Keratinocyte (primary cell): ENCODE measurements around the gene APOA4. TPM values are rescaled to one million over a fixed set of nuclear protein-coding genes. Genes with fewer than 3 reads are reported as not detected.

Experiments used
- DNase-seq: peaks from one replicate; pipeline ENCODE4 v3.0.0-alpha.2; 2011; ENCODE audit warnings: low read depth, missing footprints, low spot score
- FAIRE-seq: peaks from 2 replicates; lab custom pipeline; 2011; peaks lifted over from hg19 to GRCh38; lab: Jason Lieb, UNC
- H2AFZ ChIP-seq: 2 replicates; pipeline ENCODE4 v1.6.0; 2012; ENCODE audit warnings: low read length, control low read depth, inconsistent platforms; ENCODE audit not compliant: control insufficient read depth
- H3K27ac ChIP-seq: 2 replicates; pipeline ENCODE4 v1.5.1; 2011; ENCODE audit warnings: low read length; ENCODE audit not compliant: control insufficient read depth, insufficient read depth
- H3K27me3 ChIP-seq: 3 replicates; pipeline ENCODE4 v1.6.0; 2011; ENCODE audit warnings: low read length; ENCODE audit not compliant: control insufficient read depth, insufficient read depth; ENCODE audit errors: extremely low read depth
- H3K36me3 ChIP-seq, 2 experiments: 2 replicates in 1 of 2; 3 replicates in 1 of 2; pipeline ENCODE4 v1.5.1; 2011; ENCODE audit warnings: low read length in 2 of 2, mild to moderate bottlenecking in 1 of 2; ENCODE audit not compliant: control insufficient read depth in 2 of 2, insufficient read depth in 2 of 2; ENCODE audit errors: extremely low read depth in 1 of 2
- H3K4me1 ChIP-seq: 3 replicates; pipeline ENCODE4 v1.5.1; 2011; ENCODE audit warnings: low read length; ENCODE audit not compliant: control insufficient read depth, insufficient read depth; ENCODE audit errors: extremely low read depth
- H3K4me2 ChIP-seq: 3 replicates; pipeline ENCODE4 v1.6.0; 2011; ENCODE audit warnings: low read depth, low read length; ENCODE audit not compliant: control insufficient read depth, insufficient read depth; ENCODE audit errors: extremely low read depth
- H3K4me3 ChIP-seq, 3 experiments: fragments of 200-600 bp in 1 of 3; sonication (generic) in 1 of 3; 2 replicates in 2 of 3; 3 replicates in 1 of 3; pipeline ENCODE4 v1.5.1; 2011 to 2016; ENCODE audit warnings: low read length in 3 of 3, mild to moderate bottlenecking in 3 of 3, control low read depth in 2 of 3, inconsistent platforms in 1 of 3, low read depth in 1 of 3, mixed read lengths in 1 of 3, mixed run types in 1 of 3, moderate library complexity in 1 of 3; ENCODE audit not compliant: control insufficient read depth in 2 of 3, insufficient read depth in 2 of 3; ENCODE audit errors: extremely low read depth in 1 of 3
- H3K79me2 ChIP-seq: 2 replicates; pipeline ENCODE4 v1.6.0; 2012; ENCODE audit warnings: low read length; ENCODE audit not compliant: control insufficient read depth, insufficient read depth
- H3K9ac ChIP-seq: 3 replicates; pipeline ENCODE4 v1.6.0; 2011; ENCODE audit warnings: low read length; ENCODE audit not compliant: control insufficient read depth, insufficient read depth; ENCODE audit errors: extremely low read depth
- H3K9me1 ChIP-seq: 3 replicates; pipeline ENCODE4 v1.6.0; 2011; ENCODE audit warnings: low read length; ENCODE audit not compliant: control insufficient read depth, insufficient read depth; ENCODE audit errors: extremely low read depth
- H3K9me3 ChIP-seq: 2 replicates; pipeline ENCODE4 v1.5.1; 2012; ENCODE audit warnings: low read depth, low read length; ENCODE audit not compliant: control insufficient read depth
- H4K20me1 ChIP-seq: 3 replicates; pipeline ENCODE4 v1.6.0; 2011; ENCODE audit warnings: low read length; ENCODE audit not compliant: control insufficient read depth, insufficient read depth; ENCODE audit errors: extremely low read depth
- CTCF ChIP-seq, 3 experiments: IDR thresholded peaks in 1 of 3; conservative IDR thresholded peaks in 1 of 3; optimal IDR thresholded peaks in 1 of 3; 2 replicates in 2 of 3; 3 replicates in 1 of 3; pipeline versions ENCODE3 to v1.5.1; 2011; ENCODE audit warnings: low read length in 3 of 3, mild to moderate bottlenecking in 3 of 3, moderate library complexity in 2 of 3, control low read depth in 1 of 3, inconsistent platforms in 1 of 3; ENCODE audit not compliant: insufficient read depth in 2 of 3; ENCODE audit errors: extremely low read depth in 1 of 3
- EZH2 ChIP-seq: IDR thresholded peaks from one replicate; pipeline ENCODE4 v1.6.1; 2012; ENCODE audit warnings: inconsistent platforms, mild to moderate bottlenecking, low read length, moderate library complexity
- dilution Hi-C: fragments of 300-500 bp; cut with MboI; formaldehyde crosslinking; loops from one replicate; pipeline ENCODE4 v1.7.0; 2020; ENCODE audit warnings: low sequenced_read_pairs; ENCODE audit not compliant: extremely low pct_ligation_motif_present
- polyA plus RNA-seq, 5 experiments: library from polyadenylated mRNA; depleted of rRNA in 3 of 5; stranded (reverse) in 3 of 5; stranded (forward) in 1 of 5; unstranded in 1 of 5; fragments of >200 nt; gene quantifications; 1 replicate in 1 of 5; 2 replicates in 3 of 5; 3 replicates in 1 of 5; pipeline versions ENCODE4 v1.2.1 to v1.2.3, GENCODE V29; 2011 to 2012; ENCODE audit warnings: missing spikeins in 2 of 5, low read depth in 1 of 5, low replicate concordance in 1 of 5

Gene APOA4
- polyA plus RNA-seq, 1 donor (not counting 4 experiments of a cell fraction or from before 2014, with no cell fraction given), result not detected

- Histone ChIP-seq H3K9me3 (no peaks in the 10 kb centered on the region), H3K4me2 (no peak overlapping the region), H3K36me3 (peaks cover 15 to 17% of the 10 kb centered on the region in 2 experiments), H3K9ac (no peak overlapping the region), H3K9me1 (no peaks in the 10 kb centered on the region), H3K79me2 (no peaks in the 10 kb centered on the region), H4K20me1 (no peaks in the 10 kb centered on the region), H3K4me1 (peaks cover 16% of the 10 kb centered on the region), H2AFZ (no peak overlapping the region), H3K27me3 (no peaks in the 10 kb centered on the region), H3K4me3 (no peak overlapping the region), H3K27ac (peak overlapping the region; percentile 22)
- dilution Hi-C loops, result no loop called here
- TF ChIP-seq CTCF (optimal IDR thresholded peaks at IDR 0.05 in 1 of 3, IDR thresholded peaks at IDR 0.05 in 1 of 3, conservative IDR thresholded peaks at IDR 0.05 in 1 of 3; ENCODE audit: extremely low read depth in 1 of 3, insufficient read depth in 2 of 3, low read length in 3 of 3) (no peak), EZH2 (no peak)
- FAIRE-seq (peak; percentile 43), DNase-seq (no peak)
Observed at GRCh38 chr11:116862185-116862584, 39.1 kb upstream of the APOA4 start.

GRCh38 chr11:116861539-116861938, 38.4 kb upstream of the APOA4 start:
- DNase-seq, result peak; percentile 65
- H3K79me2 ChIP-seq, result no peaks in the 10 kb centered on the region
- H3K4me3 ChIP-seq, result no peak overlapping the region
- no peak for TF ChIP-seq EZH2
- H3K27ac ChIP-seq, result peak overlapping the region; percentile 5
- H3K9me1 ChIP-seq, result no peaks in the 10 kb centered on the region
- dilution Hi-C loops, result no loop called here
- no peaks in the 10 kb centered on the region for H3K9me3 ChIP-seq
- FAIRE-seq, result peak; percentile 99
- no peaks in the 10 kb centered on the region for H3K27me3 ChIP-seq
- H4K20me1 ChIP-seq, result no peaks in the 10 kb centered on the region
- H3K36me3 ChIP-seq, result peaks cover 15 to 19% of the 10 kb centered on the region in 2 experiments
- H3K9ac ChIP-seq, result no peak overlapping the region
- H2AFZ ChIP-seq, result no peak overlapping the region
- H3K4me2 ChIP-seq, result peak overlapping the region; percentile 22
- peaks cover 16% of the 10 kb centered on the region for H3K4me1 ChIP-seq

GRCh38 chr11:116860303-116860702, 37.2 kb upstream of the APOA4 start:
- H3K36me3 ChIP-seq, result peaks cover 15 to 20% of the 10 kb centered on the region in 2 experiments
- TF ChIP-seq EZH2 (no peak), CTCF (optimal IDR thresholded peaks at IDR 0.05 in 1 of 3, IDR thresholded peaks at IDR 0.05 in 1 of 3, conservative IDR thresholded peaks at IDR 0.05 in 1 of 3; ENCODE audit: extremely low read depth in 1 of 3, insufficient read depth in 2 of 3, low read length in 3 of 3) (no peak)
- H3K79me2 ChIP-seq, result no peaks in the 10 kb centered on the region
- no peaks in the 10 kb centered on the region for H3K27me3 ChIP-seq
- H3K4me1 ChIP-seq, result peaks cover 19% of the 10 kb centered on the region
- H3K4me2 ChIP-seq, result no peak overlapping the region
- no peaks in the 10 kb centered on the region for H3K9me3 ChIP-seq
- H3K4me3 ChIP-seq, result no peak overlapping the region
- no peaks in the 10 kb centered on the region for H3K9me1 ChIP-seq
- H4K20me1 ChIP-seq, result no peaks in the 10 kb centered on the region
- dilution Hi-C loops, result no loop called here
- no peak overlapping the region for H3K27ac ChIP-seq
- FAIRE-seq (no peak), DNase-seq (no peak)
- H3K9ac ChIP-seq, result no peak overlapping the region
- no peak overlapping the region for H2AFZ ChIP-seq
